Neuronal stem cell (in vitro differentiated cells): ENCODE data around the gene ZKSCAN1.
A peak's percentile ranks its signal among the peaks of the same experiment; 100 is the strongest.

Experiments
- DNase-seq: peaks from one replicate; pipeline ENCODE4 v3.0.0-alpha.2; 2013; ENCODE audit warnings: low spot score
- H2AFZ ChIP-seq: one replicate; pipeline ENCODE4 v1.6.1; 2013; ENCODE audit warnings: mild to moderate bottlenecking, low read length, inconsistent platforms
- H2AK5ac ChIP-seq: 2 replicates; pipeline ENCODE4 v1.6.1; 2013; ENCODE audit warnings: low read depth, mild to moderate bottlenecking, inconsistent platforms, low read length, moderate library complexity, mixed read lengths
- H2BK120ac ChIP-seq: 2 replicates; pipeline ENCODE4 v1.6.1; 2013; ENCODE audit warnings: low read depth, mild to moderate bottlenecking, inconsistent platforms, low read length, moderate library complexity, mixed read lengths
- H2BK12ac ChIP-seq: one replicate; pipeline ENCODE4 v1.6.1; 2013; ENCODE audit warnings: low read length, inconsistent platforms
- H2BK15ac ChIP-seq: 2 replicates; pipeline ENCODE4 v1.6.1; 2013; ENCODE audit warnings: mild to moderate bottlenecking, low read length, inconsistent platforms, mixed read lengths
- H2BK5ac ChIP-seq: one replicate; pipeline ENCODE4 v1.6.1; 2013; ENCODE audit warnings: inconsistent platforms, mild to moderate bottlenecking, low read length, moderate library complexity
- H3K14ac ChIP-seq: one replicate; pipeline ENCODE4 v1.6.1; 2013; ENCODE audit warnings: low read length, inconsistent platforms
- H3K18ac ChIP-seq: 2 replicates; pipeline ENCODE4 v1.6.1; 2013; ENCODE audit warnings: low read length, inconsistent platforms
- H3K23ac ChIP-seq: 2 replicates; pipeline ENCODE4 v1.6.1; 2013; ENCODE audit warnings: low read depth, mild to moderate bottlenecking, mixed read lengths, low read length, inconsistent platforms; ENCODE audit not compliant: poor library complexity
- H3K27ac ChIP-seq: replicated peaks from 3 replicates; pipeline ENCODE4 v1.5.1; 2013; ENCODE audit warnings: low read length, inconsistent platforms
- H3K27me3 ChIP-seq, 3 experiments: 2 replicates each; pipeline ENCODE4 v1.6.1; 2013; ENCODE audit warnings: low read length in 3 of 3, mild to moderate bottlenecking in 2 of 3, inconsistent platforms in 1 of 3, low read depth in 1 of 3, mixed read lengths in 1 of 3, moderate library complexity in 1 of 3; ENCODE audit not compliant: control insufficient read depth in 3 of 3, insufficient read depth in 3 of 3
- H3K36me3 ChIP-seq, 2 donors: replicated peaks in 1 of 2; 2 replicates each; pipeline ENCODE4 v1.6.1; 2013; ENCODE audit warnings: low read length in 2 of 2; ENCODE audit not compliant: control insufficient read depth in 2 of 2, insufficient read depth in 2 of 2
- H3K4ac ChIP-seq: 2 replicates; pipeline ENCODE4 v1.6.1; 2013; ENCODE audit warnings: inconsistent platforms, mild to moderate bottlenecking, low read length, moderate library complexity
- H3K4me1 ChIP-seq, 2 donors: 1 replicate in 1 of 2; 2 replicates in 1 of 2; pipeline ENCODE4 v1.6.1; 2013; ENCODE audit warnings: low read length in 2 of 2, low read depth in 1 of 2; ENCODE audit not compliant: control insufficient read depth in 2 of 2, insufficient read depth in 1 of 2
- H3K4me2 ChIP-seq: one replicate; pipeline ENCODE4 v1.6.1; 2013; ENCODE audit warnings: mild to moderate bottlenecking, low read length, inconsistent platforms; ENCODE audit not compliant: insufficient read depth, poor library complexity, severe bottlenecking
- H3K4me3 ChIP-seq, 2 donors: 2 replicates each; pipeline ENCODE4 v1.5.1; 2013; ENCODE audit warnings: low read length in 2 of 2, mild to moderate bottlenecking in 2 of 2, inconsistent platforms in 1 of 2, moderate library complexity in 1 of 2
- H3K79me1 ChIP-seq: one replicate; pipeline ENCODE4 v1.6.1; 2013; ENCODE audit warnings: low read depth, mild to moderate bottlenecking, inconsistent platforms, low read length, moderate library complexity
- H3K9ac ChIP-seq: one replicate; pipeline ENCODE4 v1.6.1; 2013; ENCODE audit warnings: mild to moderate bottlenecking, low read depth, low read length, inconsistent platforms; ENCODE audit not compliant: poor library complexity
- H3K9me3 ChIP-seq, 2 donors: replicated peaks in 1 of 2; 2 replicates each; pipeline versions ENCODE3 to v1.6.1; 2013; ENCODE audit warnings: low read length in 2 of 2, mild to moderate bottlenecking in 2 of 2, inconsistent platforms in 1 of 2, low read depth in 1 of 2, mixed read lengths in 1 of 2, moderate library complexity in 1 of 2; ENCODE audit not compliant: control insufficient read depth in 2 of 2, insufficient read depth in 1 of 2
- H4K8ac ChIP-seq: one replicate; pipeline ENCODE4 v1.6.1; 2013; ENCODE audit warnings: low read depth, mild to moderate bottlenecking, inconsistent platforms, low read length, moderate library complexity
- H4K91ac ChIP-seq: one replicate; pipeline ENCODE4 v1.6.1; 2013; ENCODE audit warnings: low read length, low read depth, mild to moderate bottlenecking, inconsistent platforms; ENCODE audit not compliant: poor library complexity
- WGBS, 2 donors: extraction: QIAGEN DNeasy Blood & Tissue Kit; methylation state at CpG; one replicate each; pipeline ENCODE4 v1.1.7; 2013; ENCODE audit warnings: missing lambda C conversion rate in 2 of 2, mixed read lengths in 1 of 2; ENCODE audit not compliant: insufficient read length in 2 of 2, insufficient replicate concordance in 1 of 2; ENCODE audit errors: extremely low coverage in 2 of 2; 5-methylcytosine and 5-hydroxymethylcytosine counted together

Gene ZKSCAN1

DNA sequence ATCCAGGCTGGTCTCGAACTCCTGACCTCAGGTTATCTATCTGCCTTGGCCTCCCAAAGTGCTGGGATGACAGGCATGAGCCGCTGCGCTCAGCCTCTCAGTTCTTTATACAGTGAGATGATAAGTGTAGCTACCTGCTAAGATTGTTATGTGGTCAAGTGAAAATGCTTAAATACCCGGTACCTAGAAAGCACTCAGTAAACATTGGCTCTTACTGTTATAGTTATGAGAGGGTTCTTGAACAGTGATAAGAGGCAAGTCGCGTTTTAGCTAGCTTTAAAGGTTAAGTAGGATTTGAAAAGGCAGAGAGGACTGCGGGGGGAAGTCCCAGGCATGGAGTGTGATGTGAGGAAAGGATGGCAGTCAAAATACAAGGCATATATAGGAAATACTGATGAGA is 4.5 kb downstream of the ZKSCAN1 start:
- H3K9ac ChIP-seq: no peak overlapping the region
- H3K27ac ChIP-seq: no peak overlapping the region
- H3K4me2 ChIP-seq: no peak overlapping the region
- H3K4ac ChIP-seq: no peak overlapping the region
- H3K18ac ChIP-seq: no peak overlapping the region
- H3K36me3 ChIP-seq: peaks cover 19 to 72% of the 10 kb centered on the region in 2 donors
- H2AFZ ChIP-seq: no peak overlapping the region
- WGBS, 2 donors: no CpG with 5 or more reads among the region's 7 CpGs
- DNase-seq: no peak
- H2AK5ac ChIP-seq: no peak overlapping the region
- peaks cover 4 to 6% of the 10 kb centered on the region in 2 donors for H3K4me1 ChIP-seq
- no peak overlapping the region for H4K8ac ChIP-seq
- no peak overlapping the region for H2BK15ac ChIP-seq
- H2BK5ac ChIP-seq: no peak overlapping the region
- peaks cover 12% of the 10 kb centered on the region for H3K79me1 ChIP-seq
- no peaks in the 10 kb centered on the region for H3K27me3 ChIP-seq
- no peak overlapping the region for H3K4me3 ChIP-seq
- no peaks in the 10 kb centered on the region for H3K9me3 ChIP-seq
- no peak overlapping the region for H3K14ac ChIP-seq
- no peak overlapping the region for H4K91ac ChIP-seq
- no peak overlapping the region for H3K23ac ChIP-seq
- H2BK12ac ChIP-seq: no peak overlapping the region
- no peak overlapping the region for H2BK120ac ChIP-seq

DNA sequence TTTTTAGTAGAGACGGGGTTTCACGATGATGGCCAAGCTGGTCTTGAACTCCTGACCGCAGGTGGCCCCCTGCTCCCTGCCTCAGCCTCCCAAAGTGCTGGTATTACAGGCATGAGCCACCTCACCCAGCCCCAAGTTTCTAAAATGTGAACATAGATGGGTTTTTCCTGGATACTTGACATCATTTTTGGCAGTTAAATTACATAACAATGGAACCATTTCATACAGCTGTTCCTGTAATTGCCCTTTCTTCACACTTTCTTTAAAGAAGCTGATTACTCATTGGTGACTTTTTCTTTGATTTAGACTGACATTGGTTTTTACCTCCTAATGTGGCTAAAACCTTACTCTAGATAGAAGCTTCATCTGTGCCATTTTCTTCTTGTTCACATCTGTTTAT is 5.9 kb downstream of the ZKSCAN1 start:
- Histone ChIP-seq H3K4me1 (peaks cover 2 to 3% of the 10 kb centered on the region in 2 donors), H3K27me3 (no peaks in the 10 kb centered on the region), H4K91ac (no peak overlapping the region), H3K9me3 (no peaks in the 10 kb centered on the region), H3K36me3 (peaks cover 22 to 86% of the 10 kb centered on the region in 2 donors), H3K4me2 (no peak overlapping the region), H4K8ac (no peak overlapping the region), H2AFZ (no peak overlapping the region), H3K4me3 (no peak overlapping the region), H2BK5ac (no peak overlapping the region), H3K23ac (no peak overlapping the region), H2AK5ac (no peak overlapping the region), H3K14ac (no peak overlapping the region), H3K18ac (no peak overlapping the region), H3K4ac (no peak overlapping the region), H3K9ac (no peak overlapping the region), H3K79me1 (peaks cover 7% of the 10 kb centered on the region), H2BK12ac (no peak overlapping the region), H3K27ac (no peak overlapping the region), H2BK120ac (no peak overlapping the region), H2BK15ac (no peak overlapping the region)
- no peak for DNase-seq
- WGBS, 2 donors: no CpG with 5 or more reads among the region's 3 CpGs

- no peak overlapping the region for H4K8ac ChIP-seq
- H2BK15ac ChIP-seq: no peak overlapping the region
- H2AK5ac ChIP-seq: no peak overlapping the region
- H3K27ac ChIP-seq: no peak overlapping the region
- H3K9ac ChIP-seq: no peak overlapping the region
- no peak overlapping the region for H2AFZ ChIP-seq
- no peaks in the 10 kb centered on the region for H3K4me1 ChIP-seq
- no peak overlapping the region for H2BK5ac ChIP-seq
- no peak overlapping the region for H3K18ac ChIP-seq
- H3K4ac ChIP-seq: no peak overlapping the region
- H3K4me2 ChIP-seq: no peak overlapping the region
- H2BK120ac ChIP-seq: no peak overlapping the region
- no peaks in the 10 kb centered on the region for H3K27me3 ChIP-seq
- no peak overlapping the region for H2BK12ac ChIP-seq
- H4K91ac ChIP-seq: no peak overlapping the region
- H3K4me3 ChIP-seq: no peak overlapping the region
- DNase-seq: no peak
- no peak overlapping the region for H3K23ac ChIP-seq
- no peaks in the 10 kb centered on the region for H3K9me3 ChIP-seq
- peaks cover 26 to 92% of the 10 kb centered on the region in 2 donors for H3K36me3 ChIP-seq
- H3K14ac ChIP-seq: no peak overlapping the region
- peaks cover 7% of the 10 kb centered on the region for H3K79me1 ChIP-seq
- WGBS, 2 donors: no CpG with 5 or more reads among the region's 5 CpGs
Observed at GRCh38 chr7:100022621-100023020, 7.2 kb downstream of the ZKSCAN1 start.

DNA sequence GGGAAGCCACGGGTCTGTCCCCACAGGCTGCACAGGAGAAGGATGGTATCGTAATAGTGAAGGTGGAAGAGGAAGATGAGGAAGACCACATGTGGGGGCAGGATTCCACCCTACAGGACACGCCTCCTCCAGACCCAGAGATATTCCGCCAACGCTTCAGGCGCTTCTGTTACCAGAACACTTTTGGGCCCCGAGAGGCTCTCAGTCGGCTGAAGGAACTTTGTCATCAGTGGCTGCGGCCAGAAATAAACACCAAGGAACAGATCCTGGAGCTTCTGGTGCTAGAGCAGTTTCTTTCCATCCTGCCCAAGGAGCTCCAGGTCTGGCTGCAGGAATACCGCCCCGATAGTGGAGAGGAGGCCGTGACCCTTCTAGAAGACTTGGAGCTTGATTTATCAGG is 8.1 kb downstream of the ZKSCAN1 start:
- Histone ChIP-seq H3K36me3 (peaks cover 26 to 94% of the 10 kb centered on the region in 2 donors), H2BK120ac (no peak overlapping the region), H2AK5ac (no peak overlapping the region), H2BK15ac (no peak overlapping the region), H3K9me3 (no peaks in the 10 kb centered on the region), H4K8ac (no peak overlapping the region), H3K4me1 (no peaks in the 10 kb centered on the region), H2BK12ac (no peak overlapping the region), H3K4me2 (no peak overlapping the region), H2BK5ac (no peak overlapping the region), H3K4me3 (peak overlapping the region in 1 of 2 donors; percentile 56), H3K4ac (no peak overlapping the region), H4K91ac (no peak overlapping the region), H3K27me3 (no peaks in the 10 kb centered on the region), H3K18ac (no peak overlapping the region), H3K14ac (no peak overlapping the region), H2AFZ (no peak overlapping the region), H3K23ac (no peak overlapping the region), H3K9ac (no peak overlapping the region), H3K27ac (no peak overlapping the region), H3K79me1 (peaks cover 7% of the 10 kb centered on the region)
- no peak for DNase-seq
- WGBS, 2 donors: no CpG with 5 or more reads among the region's 12 CpGs
